Activated naive CD4-positive, alpha-beta T cell treated with anti-CD3 and anti-CD28 coated beads for 36 hours (primary cell): ENCODE results near the gene FBXO42. TPM values are rescaled to one million over a fixed set of nuclear protein-coding genes. Genes with fewer than 3 reads are reported as not detected.

ENCODE experiments used
- CTCF ChIA-PET: fragments of 350-600 bp; sonication (Branson Sonifier 250); formaldehyde crosslinking; loops from one replicate; lab custom pipeline; 2021; ENCODE audit warnings: antibody characterized with exemption; lab: Charles Lee
- DNase-seq: peaks from one replicate; pipeline ENCODE4 v3.0.0-alpha.2; 2020
- H3K27ac Mint-ChIP-seq: one replicate; pipeline ENCODE4 v1.8.0; 2021; ENCODE audit warnings: mild to moderate bottlenecking, mixed read lengths
- H3K27me3 Mint-ChIP-seq: one replicate; pipeline ENCODE4 v1.8.0; 2021; ENCODE audit warnings: low read depth, mixed read lengths
- H3K36me3 Mint-ChIP-seq: one replicate; pipeline ENCODE4 v1.8.0; 2021; ENCODE audit warnings: low read depth, mixed read lengths
- H3K4me1 Mint-ChIP-seq: one replicate; pipeline ENCODE4 v1.8.0; 2021; ENCODE audit warnings: low read depth, mixed read lengths
- H3K4me3 Mint-ChIP-seq: one replicate; pipeline ENCODE4 v1.8.0; 2021; ENCODE audit warnings: mild to moderate bottlenecking, moderate library complexity, mixed read lengths
- H3K9me3 Mint-ChIP-seq: one replicate; pipeline ENCODE4 v1.8.0; 2021; ENCODE audit warnings: mixed read lengths
- intact Hi-C: fragments of 100-400 bp; cut with micrococcal nuclease; formaldehyde crosslinking; loops from one replicate; pipeline ENCODE4 v1.15.1; 2023
- total RNA-seq, 2 experiments: library from RNA; stranded (reverse); gene quantifications; one replicate each; pipeline ENCODE4 v1.2.3, GENCODE V29; 2021

Gene FBXO42
- total RNA-seq, 2 experiments from 2014 or later: 7.5 to 10.2 TPM

DNA sequence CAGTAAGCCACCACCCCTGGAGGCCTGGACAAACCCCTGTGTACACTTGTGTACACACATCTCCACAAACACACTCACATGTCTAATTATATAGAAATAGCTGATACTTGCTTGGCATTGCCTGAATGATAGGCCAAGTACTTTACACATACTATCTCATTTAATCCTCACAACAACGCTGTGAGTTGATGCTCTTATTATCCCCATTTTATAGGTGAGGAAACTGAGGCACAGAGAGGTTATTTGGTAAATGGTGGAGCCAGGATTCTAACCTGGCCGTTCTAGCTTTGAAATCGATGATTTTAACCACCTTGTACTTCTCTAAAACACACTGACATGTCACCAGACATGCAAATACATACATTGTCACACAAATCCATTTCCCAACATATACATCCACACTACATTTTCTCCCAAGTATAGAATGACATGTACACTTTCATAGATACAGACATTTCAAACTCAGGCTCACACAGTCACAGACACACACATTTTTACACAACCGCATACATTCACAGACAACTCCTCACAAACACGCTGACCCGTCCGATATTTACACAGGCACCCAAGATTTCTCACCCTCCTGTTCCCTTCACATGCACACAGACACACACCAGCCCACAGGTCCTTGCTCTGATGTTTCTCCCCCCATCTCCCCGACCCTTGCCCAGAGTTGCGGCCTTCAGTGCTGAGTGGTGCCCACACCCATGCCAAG, 143.0 kb downstream of the FBXO42 start:
- no peak for DNase-seq
- CTCF ChIA-PET: interaction anchor here (0.8 kb wide), 1 partner anchor 154 kb away, joined by 3 read pairs; no protein-coding TSS in a partner anchor
- Mint-ChIP-seq H3K4me3 (no peak overlapping the region), H3K9me3 (no peaks in the 10 kb centered on the region), H3K27ac (no peak overlapping the region), H3K36me3 (no peaks in the 10 kb centered on the region), H3K4me1 (peaks cover 4% of the 10 kb centered on the region), H3K27me3 (no peaks in the 10 kb centered on the region)
- intact Hi-C loops: no loop called here

- intact Hi-C loops: no loop called here
- Mint-ChIP-seq H3K9me3 (no peaks in the 10 kb centered on the region), H3K4me3 (no peak overlapping the region), H3K27me3 (no peaks in the 10 kb centered on the region), H3K27ac (no peak overlapping the region), H3K4me1 (peaks cover 4% of the 10 kb centered on the region), H3K36me3 (no peaks in the 10 kb centered on the region)
- no peak for DNase-seq
- CTCF ChIA-PET: interaction anchor here (0.8 kb wide), 1 partner anchor 154 kb away, joined by 3 read pairs; no protein-coding TSS in a partner anchor
These were observed 143.9 kb downstream of the FBXO42 start for GRCh38 chr1:16208270-16208987.

DNA sequence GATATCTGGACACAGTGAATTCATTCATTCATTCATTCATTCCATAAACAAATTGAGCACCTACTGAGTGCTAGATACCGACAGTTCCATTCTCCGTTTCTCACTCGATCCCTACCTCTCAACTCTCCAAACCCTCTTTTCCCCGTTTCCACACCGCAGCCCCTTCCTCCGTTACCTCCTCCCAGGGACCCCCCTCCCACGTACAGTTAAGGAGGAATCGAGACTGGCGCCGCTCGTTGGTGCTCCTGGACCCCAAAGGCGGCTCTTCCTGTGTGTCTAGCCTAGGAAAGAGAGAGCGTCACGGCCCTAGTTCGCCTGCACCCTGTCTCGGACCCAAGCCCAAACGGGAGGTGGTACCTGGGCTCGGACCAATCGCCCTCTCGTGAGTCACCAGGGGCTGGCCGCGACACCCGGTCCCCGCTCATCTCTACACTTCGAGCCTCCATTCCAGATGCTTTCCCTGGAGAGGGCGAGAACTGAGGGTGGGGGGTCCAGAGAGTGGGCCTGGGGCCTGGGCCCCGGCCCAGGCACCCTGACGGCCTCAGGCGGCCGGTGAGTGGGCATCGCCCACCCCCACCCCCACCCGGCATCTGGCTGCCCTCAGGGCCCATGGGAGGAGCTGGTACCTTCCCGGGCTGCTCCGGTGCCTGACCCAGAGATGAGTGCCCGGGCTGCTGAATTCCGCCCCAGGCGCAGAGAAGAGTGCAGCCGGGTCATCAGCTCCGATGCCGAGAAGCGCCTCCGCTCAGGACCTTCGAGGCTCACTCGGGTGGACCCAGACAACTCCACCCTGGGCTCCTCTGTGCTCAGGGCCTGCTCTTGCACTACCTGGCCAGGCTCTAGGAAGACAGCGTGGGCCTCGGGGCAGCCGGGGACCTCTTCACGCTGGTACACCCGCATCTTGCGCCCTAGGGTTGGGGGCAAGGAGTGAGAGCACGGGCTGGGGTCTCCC, 144.7 kb downstream of the FBXO42 start:
- peak overlapping the region; percentile 83 for H3K4me3 Mint-ChIP-seq
- H3K27ac Mint-ChIP-seq: peak overlapping the region; percentile 76
- peaks cover 4% of the 10 kb centered on the region for H3K4me1 Mint-ChIP-seq
- no peak for DNase-seq
- no peaks in the 10 kb centered on the region for H3K36me3 Mint-ChIP-seq
- no peaks in the 10 kb centered on the region for H3K9me3 Mint-ChIP-seq
- intact Hi-C loops: loop anchor here (1.0 to 2.0 kb wide), 5 partner anchors 30 to 683 kb away; partner anchors contain the start of genes CASP9, CPLANE2, DDI2 and NECAP2
- H3K27me3 Mint-ChIP-seq: no peaks in the 10 kb centered on the region
- CTCF ChIA-PET: no interaction called here

DNA sequence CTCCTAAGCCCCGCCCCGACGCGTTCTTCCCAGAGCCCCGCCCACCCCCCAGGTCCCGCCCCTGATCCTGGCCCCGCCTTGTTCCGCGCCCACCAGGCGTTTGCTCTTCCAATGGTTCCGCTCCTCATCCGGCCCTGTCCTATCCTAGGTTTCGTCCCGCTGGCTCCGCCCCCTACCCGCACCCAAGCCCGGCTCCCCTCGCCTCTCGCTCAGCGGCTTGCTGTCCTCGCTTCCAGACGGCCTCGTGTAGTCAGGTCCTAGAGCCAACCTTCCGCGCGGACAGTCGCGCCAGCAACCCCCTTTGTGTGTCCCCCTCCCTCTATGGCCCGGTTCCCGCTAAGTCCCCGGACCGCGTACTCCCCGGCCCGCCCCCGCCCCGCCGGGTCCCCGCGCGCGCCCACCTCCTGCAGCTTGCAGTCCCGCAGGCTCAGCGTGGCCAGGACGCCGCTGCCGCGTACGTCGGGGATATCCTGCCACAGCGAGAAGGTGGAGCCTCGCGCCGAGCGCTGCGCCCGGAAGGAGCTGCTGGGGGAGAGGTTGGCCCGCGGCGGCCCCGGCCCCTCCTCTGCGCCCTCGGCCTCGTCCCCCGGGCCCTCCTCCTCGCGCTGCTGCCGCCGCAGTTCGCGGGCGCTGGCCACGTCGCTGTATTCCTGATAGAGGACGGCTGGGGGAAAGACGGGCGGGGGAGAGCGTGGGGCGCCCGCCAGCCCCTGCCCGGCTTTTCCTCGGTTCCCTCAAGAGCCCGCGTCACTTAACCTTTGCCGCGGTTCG, 145.5 kb downstream of the FBXO42 start:
- CTCF ChIA-PET: interaction anchor here (1.7 kb wide), 1 partner anchor 124 kb away, joined by 4 read pairs; no protein-coding TSS in a partner anchor
- intact Hi-C loops: loop anchor here (1.0 to 2.0 kb wide), 8 partner anchors 11 to 682 kb away; partner anchors contain the start of genes CASP9, CPLANE2, DDI2 and NECAP2
- peaks cover 4% of the 10 kb centered on the region for H3K4me1 Mint-ChIP-seq
- H3K27ac Mint-ChIP-seq: peak overlapping the region; percentile 87
- no peaks in the 10 kb centered on the region for H3K36me3 Mint-ChIP-seq
- no peaks in the 10 kb centered on the region for H3K27me3 Mint-ChIP-seq
- H3K4me3 Mint-ChIP-seq: peak overlapping the region; percentile 83
- peak; percentile 95 for DNase-seq
- no peaks in the 10 kb centered on the region for H3K9me3 Mint-ChIP-seq

DNA sequence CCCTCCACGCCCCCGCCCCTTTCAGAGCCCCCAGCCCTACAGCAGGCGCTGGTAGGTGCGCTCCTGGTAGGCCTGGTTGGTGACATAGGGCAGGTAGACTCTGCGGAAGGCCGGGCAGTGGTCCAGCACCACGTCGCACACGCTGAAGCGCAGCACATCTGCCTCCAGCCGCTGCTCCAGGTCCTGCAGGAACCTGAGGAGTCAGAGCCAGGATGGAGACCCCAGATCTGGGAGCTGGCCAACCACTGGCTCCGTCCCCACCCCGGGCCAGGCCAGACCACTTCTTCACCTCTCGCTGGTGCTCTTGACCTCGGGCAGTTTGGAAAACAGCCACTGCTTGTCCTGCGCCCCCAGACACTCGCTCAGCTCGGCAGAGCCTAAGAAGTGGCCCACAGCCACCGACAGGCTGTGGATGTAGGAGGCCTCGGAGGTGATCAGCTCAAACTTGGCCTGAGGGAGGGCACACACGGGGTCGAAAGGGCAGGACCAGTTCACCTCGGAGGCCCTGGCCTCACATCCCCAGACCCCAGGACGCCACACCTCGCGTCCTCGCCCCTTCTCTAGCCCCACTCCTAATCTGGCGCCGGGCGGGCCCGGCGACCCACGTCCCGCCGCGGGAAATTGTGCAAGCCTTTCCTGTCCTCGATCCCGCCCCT, 146.3 kb downstream of the FBXO42 start:
- intact Hi-C loops: loop anchor here (1.0 to 2.0 kb wide), 7 partner anchors 11 to 681 kb away; partner anchors contain the start of genes CASP9, DDI2, NECAP2 and SZRD1
- CTCF ChIA-PET: interaction anchor here (1.2 to 1.7 kb wide), 2 partner anchors 40 to 124 kb away, joined by 3 to 4 read pairs; no protein-coding TSS in a partner anchor
- no peaks in the 10 kb centered on the region for H3K36me3 Mint-ChIP-seq

DNA sequence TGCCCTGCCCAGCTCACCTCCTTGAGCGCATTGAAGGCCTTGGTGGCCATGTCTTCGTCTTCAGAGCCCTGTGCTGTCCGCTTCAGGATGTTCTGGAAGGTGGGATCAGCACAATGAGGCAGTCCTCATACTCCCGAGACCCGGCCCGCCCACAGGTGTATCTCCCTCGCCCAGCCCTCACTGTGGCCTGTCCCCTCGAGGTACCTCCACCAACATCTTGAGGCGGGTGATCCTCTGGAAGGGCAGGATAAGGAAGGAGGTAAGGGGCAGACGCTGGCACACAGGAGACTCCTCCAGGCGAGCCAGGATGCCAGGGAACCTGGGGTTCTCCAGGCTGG, 147.0 kb downstream of the FBXO42 start:
- no peak for DNase-seq
- H3K27me3 Mint-ChIP-seq: no peaks in the 10 kb centered on the region
- intact Hi-C loops: no loop called here
- CTCF ChIA-PET: interaction anchor here (0.6 to 3.5 kb wide), 7 partner anchors 12 to 161 kb away, joined by 3 to 22 read pairs (median 6); partner anchors contain the start of gene CPLANE2
- H3K27ac Mint-ChIP-seq: no peak overlapping the region
- no peaks in the 10 kb centered on the region for H3K9me3 Mint-ChIP-seq
- peak overlapping the region; percentile 14 for H3K4me3 Mint-ChIP-seq
- H3K36me3 Mint-ChIP-seq: no peaks in the 10 kb centered on the region
- H3K4me1 Mint-ChIP-seq: peaks cover 4% of the 10 kb centered on the region

More for the DNA sequence above, 146.3 kb downstream of the FBXO42 start:
- no peak for DNase-seq
- H3K4me3 Mint-ChIP-seq: peak overlapping the region; percentile 83
- no peaks in the 10 kb centered on the region for H3K27me3 Mint-ChIP-seq
- H3K4me1 Mint-ChIP-seq: peaks cover 4% of the 10 kb centered on the region
- H3K9me3 Mint-ChIP-seq: no peaks in the 10 kb centered on the region
- peak overlapping the region; percentile 87 for H3K27ac Mint-ChIP-seq

- H3K36me3 Mint-ChIP-seq: no peaks in the 10 kb centered on the region
- no peak overlapping the region for H3K27ac Mint-ChIP-seq
- peak overlapping the region; percentile 38 for H3K4me3 Mint-ChIP-seq
- no peaks in the 10 kb centered on the region for H3K9me3 Mint-ChIP-seq
- H3K27me3 Mint-ChIP-seq: no peaks in the 10 kb centered on the region
- DNase-seq: peak; percentile 59
- CTCF ChIA-PET: interaction anchor here (0.6 to 3.5 kb wide), 9 partner anchors 12 to 162 kb away, joined by 3 to 22 read pairs (median 6); partner anchors contain the start of gene CPLANE2
- H3K4me1 Mint-ChIP-seq: peaks cover 4% of the 10 kb centered on the region
- intact Hi-C loops: no loop called here
These were observed 147.5 kb downstream of the FBXO42 start for GRCh38 chr1:16204634-16205333.

DNA sequence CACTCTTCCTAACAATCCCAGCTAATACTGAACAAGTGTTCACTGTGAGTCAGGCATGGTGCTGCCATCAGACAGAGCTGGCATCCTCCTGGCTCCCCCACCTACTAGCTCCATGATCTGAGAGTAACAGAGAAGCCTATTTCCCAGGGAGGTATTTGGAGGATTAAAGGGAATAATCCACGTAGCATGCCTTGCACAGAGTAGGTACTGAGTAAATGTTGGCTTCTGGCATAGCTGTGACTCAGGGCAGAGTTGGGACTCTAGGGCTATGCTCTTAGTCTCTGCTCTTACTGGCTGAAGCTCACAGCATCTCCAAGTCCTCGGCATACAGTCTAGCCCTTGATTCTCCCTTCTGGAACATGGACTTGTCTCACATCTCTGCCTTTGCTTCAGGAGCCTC, 148.1 kb downstream of the FBXO42 start:
- no peaks in the 10 kb centered on the region for H3K9me3 Mint-ChIP-seq
- intact Hi-C loops: no loop called here
- no peak for DNase-seq
- H3K4me3 Mint-ChIP-seq: no peak overlapping the region
- H3K27ac Mint-ChIP-seq: no peak overlapping the region
- peaks cover 4% of the 10 kb centered on the region for H3K4me1 Mint-ChIP-seq
- no peaks in the 10 kb centered on the region for H3K27me3 Mint-ChIP-seq
- CTCF ChIA-PET: interaction anchor here (0.6 to 3.5 kb wide), 8 partner anchors 13 to 152 kb away, joined by 3 to 22 read pairs (median 6); partner anchors contain the start of gene CPLANE2
- H3K36me3 Mint-ChIP-seq: no peaks in the 10 kb centered on the region

GRCh38 chr1:16203550-16203949, 148.7 kb downstream of the FBXO42 start:
- H3K27me3 Mint-ChIP-seq: no peaks in the 10 kb centered on the region
- H3K4me1 Mint-ChIP-seq: peaks cover 9% of the 10 kb centered on the region
- no peak overlapping the region for H3K4me3 Mint-ChIP-seq
- intact Hi-C loops: no loop called here
- CTCF ChIA-PET: interaction anchor here (0.6 to 3.5 kb wide), 5 partner anchors 17 to 152 kb away, joined by 4 to 22 read pairs (median 7); partner anchors contain the start of gene CPLANE2
- no peaks in the 10 kb centered on the region for H3K9me3 Mint-ChIP-seq
- no peaks in the 10 kb centered on the region for H3K36me3 Mint-ChIP-seq
- H3K27ac Mint-ChIP-seq: no peak overlapping the region
- DNase-seq: no peak
